ENCODE data around the gene LRRC8E.

The LRRC8E gene

DNA sequence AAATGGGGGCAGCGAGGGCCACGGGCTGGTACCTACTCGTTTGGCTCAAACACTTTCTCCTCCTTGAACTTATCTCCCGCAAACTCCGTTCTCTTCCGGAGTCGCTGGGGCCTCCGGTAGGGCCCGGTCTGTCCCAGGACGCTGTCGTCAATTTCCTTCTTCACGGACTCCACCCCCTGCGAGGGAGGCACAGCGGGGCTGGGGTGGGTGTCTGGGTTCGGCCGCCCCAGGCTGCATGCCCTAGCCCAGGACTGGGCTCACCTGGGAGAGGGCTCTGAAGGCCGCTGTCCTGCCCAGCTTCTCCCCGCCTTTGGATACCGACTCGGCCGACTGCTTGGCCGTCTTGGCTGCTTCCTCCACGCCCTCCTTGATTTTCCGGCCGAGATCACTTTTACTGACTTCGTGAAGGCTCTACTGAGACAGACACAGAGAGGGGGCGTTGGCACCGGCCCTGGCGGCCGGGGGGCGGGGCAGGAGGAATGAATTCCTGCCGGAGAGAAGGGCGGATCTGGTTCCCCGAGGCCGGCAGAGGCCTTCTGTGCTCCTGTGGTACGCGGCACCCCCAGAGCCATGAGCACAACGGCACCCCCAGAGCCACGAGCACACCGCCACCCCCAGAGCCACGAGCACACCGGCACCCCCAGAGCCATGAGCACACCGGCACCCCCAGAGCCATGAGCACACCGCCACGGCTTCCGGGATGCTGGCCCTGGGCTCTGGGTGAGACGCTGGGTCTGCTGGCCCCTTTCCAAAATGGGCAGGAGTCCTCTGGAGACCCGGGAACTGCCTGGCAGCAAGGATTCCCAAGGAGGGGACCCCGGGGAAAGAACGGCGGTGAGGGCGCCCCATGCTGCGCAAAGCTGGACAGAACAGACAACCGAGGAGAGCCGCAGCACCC, 45.8 kb downstream of the LRRC8E start:
- no peak for DNase-seq

DNA sequence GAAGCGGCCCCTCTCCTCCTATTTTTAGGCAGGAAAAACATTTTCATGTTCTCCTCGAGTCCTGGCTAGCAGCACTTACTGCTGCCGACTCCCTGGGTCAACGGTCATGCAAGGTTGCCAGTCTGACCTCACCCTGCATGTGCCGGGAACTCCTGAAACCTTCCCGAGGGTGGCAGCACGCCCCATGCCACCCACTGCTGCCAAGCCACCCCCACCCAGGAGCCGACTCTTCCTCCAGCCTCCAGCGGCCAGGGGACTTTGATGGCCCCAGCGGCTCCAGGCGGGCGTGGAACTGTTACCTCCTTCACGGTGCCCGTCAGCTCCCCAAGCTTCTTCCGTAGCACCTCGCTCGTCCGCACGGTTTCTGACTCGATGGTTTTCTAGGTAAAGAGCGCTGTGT, 46.5 kb downstream of the LRRC8E start:
- no peak for DNase-seq

DNA sequence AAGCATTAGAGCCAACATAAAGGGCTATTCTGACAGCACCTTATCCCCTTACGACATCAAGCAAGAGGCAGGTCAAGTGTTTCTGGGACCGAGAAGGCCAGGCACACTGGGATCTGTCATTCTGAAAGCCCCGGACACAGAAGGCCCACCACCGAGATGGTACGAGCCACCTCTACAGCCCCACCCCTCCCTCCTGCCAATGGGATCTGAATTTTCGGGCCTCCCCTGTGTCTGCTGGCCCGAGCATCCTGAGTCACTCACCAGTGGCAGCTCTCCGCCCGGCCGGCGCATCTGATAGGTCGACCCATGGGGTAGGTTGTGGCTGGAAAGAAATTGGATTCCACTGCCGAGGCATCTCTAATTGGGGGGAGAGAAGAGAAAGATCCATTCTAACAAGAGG, 52.5 kb downstream of the LRRC8E start:
- no peak for DNase-seq

DNA sequence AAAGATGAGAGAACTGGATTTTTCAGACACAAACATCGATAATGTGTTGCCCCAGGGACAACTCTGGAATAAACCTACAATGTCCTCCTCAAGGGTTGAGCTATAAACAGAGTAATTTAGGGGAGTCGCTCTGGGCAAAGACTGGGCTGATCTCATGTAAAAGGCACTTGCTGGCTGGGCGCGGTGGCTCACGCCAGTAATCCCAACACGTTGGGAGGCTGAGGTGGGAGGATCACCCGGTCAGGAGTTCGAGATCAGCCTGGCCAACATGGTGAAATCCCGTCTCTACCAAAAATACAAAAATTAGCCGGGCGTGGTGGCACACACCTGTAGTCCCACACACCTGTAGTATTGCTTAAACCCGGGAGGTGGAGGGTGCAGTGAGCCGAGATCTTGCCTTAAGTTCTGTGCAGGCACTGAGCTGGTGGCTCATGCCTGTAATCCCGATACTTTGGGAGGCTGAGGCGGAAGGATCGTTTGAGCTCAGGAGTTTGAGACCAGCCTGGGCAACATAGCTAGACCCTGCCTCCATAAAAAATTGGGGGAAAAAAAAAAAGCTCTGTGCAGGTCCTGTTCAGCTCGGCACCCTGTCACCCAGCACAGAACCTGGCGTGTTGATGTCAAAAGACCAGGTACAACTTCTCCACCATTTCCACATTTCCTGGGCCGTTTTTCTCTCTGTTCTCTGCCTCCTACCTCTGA, 53.7 kb downstream of the LRRC8E start:
- no peak for DNase-seq

DNA sequence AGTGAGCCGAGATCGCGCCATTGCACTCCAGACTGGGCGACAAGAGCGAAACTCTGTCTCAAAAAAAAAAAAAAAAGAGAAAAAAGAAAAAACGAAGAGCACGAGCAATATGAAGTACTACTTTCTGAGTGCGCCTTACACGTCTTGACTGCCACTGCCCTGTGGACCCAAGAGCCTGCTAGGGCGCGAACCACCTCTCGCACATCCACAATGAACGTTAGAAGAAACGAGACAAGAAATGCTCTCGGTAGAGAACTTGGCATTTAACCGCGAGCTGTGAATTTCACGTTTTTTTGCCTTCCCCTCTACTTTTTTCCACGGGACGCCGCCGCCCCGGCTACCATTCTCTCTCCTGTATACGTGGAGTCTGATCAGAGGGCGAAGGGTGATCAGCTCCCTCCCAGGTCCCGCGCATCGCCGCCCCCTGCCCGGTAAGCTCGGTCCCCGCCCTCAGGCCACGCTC, 54.7 kb downstream of the LRRC8E start:
- no peak for DNase-seq

DNA sequence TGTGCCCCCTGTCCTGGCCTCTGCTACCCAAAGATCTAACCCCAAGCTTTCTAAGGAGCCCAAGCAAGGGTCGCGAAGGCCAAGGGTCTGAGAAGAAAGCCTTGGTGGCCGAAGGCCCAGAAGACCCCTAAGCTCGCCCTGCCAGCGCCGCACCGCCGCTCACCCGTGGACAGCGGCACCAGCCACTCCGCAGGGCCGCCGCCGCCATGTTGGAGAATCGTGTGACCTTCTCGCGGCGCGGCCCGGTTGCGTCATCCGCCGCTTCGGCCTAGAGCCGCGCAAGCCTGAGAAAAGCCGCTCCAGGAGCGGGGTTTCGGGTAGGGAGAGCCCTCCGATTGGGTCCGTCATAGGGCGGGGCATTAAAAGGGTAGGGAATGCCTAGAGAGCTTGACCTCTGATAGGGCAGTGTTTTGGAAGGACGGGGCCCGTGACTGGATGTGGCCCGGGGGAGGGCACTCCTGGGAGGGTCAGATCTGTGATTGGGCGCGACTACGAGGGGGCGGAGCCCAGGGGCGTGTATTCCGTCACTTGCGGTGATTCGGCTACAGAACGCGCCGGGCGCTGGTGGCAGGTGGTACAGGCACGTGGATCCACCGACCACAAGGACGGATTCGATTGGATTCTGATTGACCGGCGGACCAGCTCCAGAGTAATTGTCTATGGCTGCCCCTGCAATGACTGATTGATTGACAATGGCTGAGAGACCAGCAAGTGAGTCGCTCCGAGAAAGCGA, 55.3 kb downstream of the LRRC8E start, which contains the start of gene TIMM44:
Gene TIMM44 (minus strand): TSS at position 223 of the 733 bp plus-strand sequence. CDS start 15 bp downstream, at position 208.
- DNase-seq, result peak; percentile 99

DNA sequence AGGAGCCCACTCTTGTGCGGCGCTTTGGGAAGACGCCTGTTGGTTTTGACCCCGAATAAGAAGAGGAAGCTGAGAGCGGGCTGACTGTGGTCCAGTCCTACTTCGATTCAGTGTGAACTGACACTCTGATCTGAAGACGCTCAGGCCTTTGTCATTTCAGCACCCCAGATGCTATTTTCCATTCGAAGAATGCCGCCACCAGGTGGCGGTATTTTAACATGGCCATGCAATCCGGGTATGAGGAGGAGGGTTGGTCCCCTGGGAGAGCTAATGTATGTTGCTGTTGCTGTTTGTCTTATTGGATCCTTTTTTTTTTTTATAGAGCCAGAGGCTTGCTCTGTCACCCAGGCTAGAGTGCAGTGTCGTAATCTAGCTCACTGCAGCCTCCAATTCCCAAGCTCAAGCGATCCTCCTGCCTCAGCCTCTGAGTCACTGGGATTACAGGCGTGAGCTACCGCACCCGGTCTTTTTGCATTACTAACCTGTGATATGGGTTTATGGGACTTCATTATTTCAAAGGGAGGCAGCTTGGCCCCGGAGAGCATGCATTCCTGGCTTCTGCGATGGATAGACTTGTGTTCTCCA, 56.0 kb downstream of the LRRC8E start:
- DNase-seq, result peak; percentile 88

DNA sequence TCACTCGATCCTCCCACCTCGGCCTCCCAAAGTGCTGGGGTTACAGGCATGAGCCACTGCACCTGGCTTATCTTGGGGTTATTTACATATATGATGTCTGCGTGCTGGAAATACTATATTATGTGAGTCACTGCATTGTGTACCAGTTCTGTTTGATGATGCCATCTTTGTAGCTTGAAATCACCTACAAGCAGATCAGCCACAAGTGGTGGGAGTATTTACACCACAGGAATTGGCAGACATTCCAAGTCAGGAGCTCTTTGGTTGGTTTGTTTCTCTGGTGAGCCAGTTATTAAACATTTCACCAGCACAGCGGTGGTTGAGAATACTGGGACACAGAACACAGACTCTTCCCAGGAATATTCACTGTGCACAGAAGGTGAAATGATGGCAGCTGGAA, 59.6 kb downstream of the LRRC8E start:
- no peak for DNase-seq
